ENCODE measurements around the gene SMAD6. TPM values are rescaled to one million over a fixed set of nuclear protein-coding genes. Genes with fewer than 3 reads are reported as not detected.

The SMAD6 gene
- polyA plus RNA-seq, 3 donors = 25.6 to 41.7 (median 39.7) TPM

DNA sequence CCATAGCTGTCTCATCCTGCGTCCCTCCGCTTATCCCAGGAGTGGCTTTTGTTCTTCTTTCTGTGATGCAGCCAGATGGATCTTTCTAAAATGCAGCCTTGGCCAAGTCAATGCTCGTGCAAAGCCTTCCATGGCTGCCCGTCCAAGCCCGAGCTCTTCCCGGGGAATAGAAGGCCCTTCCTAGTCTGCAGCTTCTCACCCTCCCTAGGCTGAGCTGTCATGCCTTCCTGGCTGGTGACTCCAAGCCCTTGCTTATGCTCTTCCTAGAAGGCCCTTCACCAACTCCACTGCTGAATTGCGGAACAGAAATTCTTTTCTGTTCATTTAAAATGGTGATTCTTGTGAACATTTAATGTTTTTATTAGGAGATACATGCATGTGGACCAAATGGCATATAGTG lies 95.9 kb downstream of the SMAD6 start:
- no peak for DNase-seq (ENCODE audit: extremely low read depth in 1 of 11, low read depth in 9 of 11, low spot score in 4 of 11)

DNA sequence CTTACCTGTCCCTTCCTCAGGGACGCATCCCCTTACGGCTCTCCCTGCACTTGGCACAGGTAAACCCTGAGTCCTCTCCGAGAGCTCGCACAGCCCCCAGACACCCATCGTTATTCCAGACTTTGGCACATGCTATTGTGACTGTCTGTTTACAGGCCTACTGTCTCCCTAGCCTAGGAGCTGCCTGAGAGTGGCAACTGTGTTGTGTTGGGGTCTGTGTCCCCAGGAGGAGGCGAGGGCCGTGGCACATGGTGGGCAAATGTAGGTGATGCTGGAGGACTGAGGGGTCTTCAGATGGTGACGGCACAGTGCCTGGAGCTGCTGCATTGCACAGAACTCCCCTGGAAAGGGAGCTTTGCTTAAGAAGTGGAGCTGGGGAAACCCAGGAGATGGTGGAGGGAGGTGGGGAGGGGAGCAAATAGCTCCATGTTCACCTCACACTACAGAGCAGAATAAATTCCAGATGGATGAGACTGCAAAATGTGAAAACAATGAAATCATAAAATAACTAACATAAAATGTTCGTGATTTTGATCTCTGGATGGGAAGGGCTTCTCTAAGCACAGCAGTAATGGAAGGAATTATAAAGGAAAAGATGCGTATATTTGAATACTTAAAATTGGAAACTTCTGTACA lies 96.5 kb downstream of the SMAD6 start:
- DNase-seq (ENCODE audit: extremely low read depth in 1 of 11, low read depth in 9 of 11, low spot score in 4 of 11) = no peak

DNA sequence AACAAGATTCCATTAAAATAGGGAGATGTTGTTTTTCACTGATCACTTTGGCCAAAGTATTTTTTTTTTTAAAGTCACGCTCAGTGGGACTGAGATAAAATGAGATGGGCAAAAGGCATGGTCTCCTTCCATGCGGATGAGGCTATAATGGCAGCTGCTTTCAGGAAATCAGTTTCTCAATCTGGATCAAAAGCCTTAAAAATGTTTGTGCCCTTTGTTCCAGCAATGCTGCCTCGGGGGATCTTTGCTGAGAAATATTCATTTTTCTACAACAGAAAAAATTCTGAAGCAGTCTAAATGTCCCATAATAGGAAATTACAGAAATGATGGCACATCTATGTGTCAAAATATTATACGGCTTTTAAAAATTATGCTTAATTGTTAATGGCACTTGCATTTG lies 97.2 kb downstream of the SMAD6 start:
- DNase-seq (ENCODE audit: extremely low read depth in 1 of 11, low read depth in 9 of 11, low spot score in 4 of 11) = no peak

DNA sequence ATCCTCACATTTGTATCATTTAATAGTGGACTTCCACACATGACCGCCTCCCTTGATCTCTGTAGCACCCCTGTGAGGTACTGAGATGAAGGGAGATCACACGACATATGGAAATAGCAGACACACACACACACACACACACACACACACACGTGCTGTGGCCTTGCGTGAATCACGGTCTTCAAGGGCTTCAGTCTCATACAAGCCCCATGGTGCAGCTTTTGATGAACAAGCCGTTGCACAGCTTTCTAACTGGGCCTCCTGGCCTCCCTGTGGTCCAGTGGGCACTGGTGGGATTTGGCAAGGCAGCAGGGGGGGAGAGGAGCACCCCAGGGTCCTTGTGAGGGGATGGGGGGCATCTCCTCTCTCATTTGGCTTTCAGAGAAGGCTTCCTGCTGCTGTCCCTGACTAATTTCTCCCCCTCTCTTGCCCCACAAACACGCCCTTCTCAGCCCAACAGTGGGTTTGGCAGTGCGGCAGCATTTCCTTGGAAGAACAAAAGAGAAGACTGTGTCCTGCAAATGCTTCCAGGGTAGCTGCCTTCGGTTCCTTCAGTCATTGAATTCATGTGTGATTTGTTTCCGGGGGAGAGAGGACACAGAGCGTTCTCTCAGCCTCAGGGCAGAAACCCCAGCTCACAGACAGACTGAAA lies 98.7 kb downstream of the SMAD6 start:
- DNase-seq (ENCODE audit: extremely low read depth in 1 of 11, low read depth in 9 of 11, low spot score in 4 of 11) = no peak

DNA sequence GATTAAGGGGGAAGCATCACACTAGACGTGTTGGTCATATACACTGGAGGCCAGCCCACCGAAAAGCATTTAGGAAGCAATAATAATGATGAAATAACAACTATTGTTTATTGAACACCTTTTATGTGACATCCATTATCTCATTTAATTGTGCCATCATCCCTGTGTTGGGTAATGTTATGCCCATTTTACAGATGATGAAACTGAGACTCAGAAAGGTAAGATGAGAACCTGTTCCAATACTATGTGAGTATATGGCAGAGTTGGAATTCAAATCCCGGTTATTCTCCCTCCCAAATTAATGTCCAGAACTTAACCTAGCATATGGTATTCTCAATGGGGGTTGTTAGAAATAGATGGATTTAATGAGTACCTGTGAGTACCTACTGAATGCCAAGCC lies 99.2 kb downstream of the SMAD6 start:
- DNase-seq (ENCODE audit: extremely low read depth in 1 of 11, low read depth in 9 of 11, low spot score in 4 of 11) = no peak

DNA sequence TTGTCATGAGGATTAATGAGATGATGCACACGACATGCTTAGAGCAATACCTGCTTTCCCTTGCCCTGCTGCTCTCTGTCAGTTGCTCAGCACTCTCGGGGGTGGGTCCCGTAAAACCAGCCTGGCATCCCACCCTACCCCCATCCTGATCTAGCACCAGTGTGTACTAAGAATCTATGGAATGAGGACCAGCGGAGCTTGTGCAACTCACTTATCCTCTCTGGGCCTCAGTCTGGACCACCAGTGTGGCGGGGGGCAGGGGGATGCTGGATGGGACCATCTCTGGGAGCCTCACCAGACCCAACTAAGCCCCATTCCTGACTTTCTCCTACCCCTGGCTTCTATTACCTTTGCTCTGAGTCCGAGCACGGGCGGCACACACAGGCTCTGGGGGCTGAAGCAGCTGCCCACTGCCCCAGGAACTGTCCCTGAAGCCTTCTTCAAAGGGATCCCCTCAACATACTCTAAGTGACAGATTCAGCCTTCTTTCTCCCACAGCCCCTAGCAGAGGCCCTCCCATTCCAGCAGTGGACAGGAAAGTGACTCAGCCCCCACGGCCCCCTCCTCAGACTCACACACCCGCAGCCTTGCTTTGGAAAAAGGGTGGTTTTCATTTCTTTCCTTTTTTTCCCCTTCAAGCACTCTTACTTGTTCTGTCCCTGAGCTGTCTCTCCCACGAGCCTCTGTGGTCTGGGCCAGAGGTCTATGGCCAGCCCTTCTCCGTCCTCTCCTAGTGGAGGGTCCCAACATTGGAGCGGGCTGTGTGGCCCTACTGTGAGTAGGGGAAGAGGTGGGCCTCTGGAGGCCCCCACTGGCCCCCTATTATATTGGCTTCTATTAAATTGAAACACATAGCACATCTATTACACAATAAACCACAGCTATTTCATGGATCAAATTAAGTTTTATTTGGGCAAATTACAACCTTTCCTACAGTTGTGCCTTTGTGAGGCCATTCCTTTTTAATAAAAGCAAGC lies 100.3 kb downstream of the SMAD6 start:
- no peak for DNase-seq (ENCODE audit: extremely low read depth in 1 of 11, low read depth in 9 of 11, low spot score in 4 of 11)

DNA sequence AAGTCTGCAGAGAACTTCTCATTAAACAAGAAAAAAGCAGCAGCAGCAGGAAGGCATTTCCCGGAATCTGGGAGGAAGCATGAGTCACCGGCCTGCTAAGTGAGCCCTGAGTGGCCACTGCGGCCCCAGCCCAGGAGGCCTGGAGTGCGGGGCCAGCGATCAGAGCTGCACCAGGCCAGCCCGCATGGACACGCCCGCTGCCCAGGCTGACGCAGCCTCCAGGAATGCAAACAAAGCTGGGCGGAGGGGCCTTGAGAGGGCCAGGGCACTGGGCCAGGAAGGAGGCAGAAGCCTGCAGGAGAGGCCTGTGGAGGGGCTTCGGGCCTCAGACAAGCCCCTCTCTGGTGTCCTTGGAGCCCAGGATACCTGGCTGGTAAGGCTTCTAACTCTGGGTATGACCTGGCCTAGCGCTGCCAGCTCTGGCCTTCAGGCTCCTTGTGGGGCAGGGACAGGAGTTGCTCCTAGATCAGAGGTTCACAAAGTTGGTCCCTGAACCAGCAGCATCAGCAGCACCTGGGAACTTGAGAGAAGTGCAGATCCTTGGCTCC lies 101.2 kb downstream of the SMAD6 start:
- peak in 10 of 11 donors; percentile 48 to 90 (median 83) for DNase-seq (ENCODE audit: extremely low read depth in 1 of 11, low read depth in 9 of 11, low spot score in 4 of 11)

DNA sequence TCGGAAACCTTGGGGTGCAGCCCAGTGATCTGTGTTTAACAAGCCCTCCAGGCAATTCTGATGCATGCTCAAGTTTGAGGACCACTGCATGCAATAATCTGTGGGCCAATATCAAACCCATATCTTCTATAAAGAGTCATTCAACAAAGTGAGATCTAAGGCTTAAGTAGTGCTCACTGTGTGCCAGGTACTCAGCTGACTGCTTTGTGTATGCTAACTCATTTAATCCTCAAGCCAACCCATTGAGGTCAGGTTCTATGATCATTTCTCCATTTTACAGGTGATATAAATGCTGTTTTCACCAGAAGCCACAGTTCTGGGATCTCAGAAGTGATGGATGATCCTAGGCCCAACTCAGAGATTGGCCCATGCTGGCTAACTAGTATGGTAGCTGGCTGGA lies 101.7 kb downstream of the SMAD6 start:
- no peak for DNase-seq (ENCODE audit: extremely low read depth in 1 of 11, low read depth in 9 of 11, low spot score in 4 of 11)

DNA sequence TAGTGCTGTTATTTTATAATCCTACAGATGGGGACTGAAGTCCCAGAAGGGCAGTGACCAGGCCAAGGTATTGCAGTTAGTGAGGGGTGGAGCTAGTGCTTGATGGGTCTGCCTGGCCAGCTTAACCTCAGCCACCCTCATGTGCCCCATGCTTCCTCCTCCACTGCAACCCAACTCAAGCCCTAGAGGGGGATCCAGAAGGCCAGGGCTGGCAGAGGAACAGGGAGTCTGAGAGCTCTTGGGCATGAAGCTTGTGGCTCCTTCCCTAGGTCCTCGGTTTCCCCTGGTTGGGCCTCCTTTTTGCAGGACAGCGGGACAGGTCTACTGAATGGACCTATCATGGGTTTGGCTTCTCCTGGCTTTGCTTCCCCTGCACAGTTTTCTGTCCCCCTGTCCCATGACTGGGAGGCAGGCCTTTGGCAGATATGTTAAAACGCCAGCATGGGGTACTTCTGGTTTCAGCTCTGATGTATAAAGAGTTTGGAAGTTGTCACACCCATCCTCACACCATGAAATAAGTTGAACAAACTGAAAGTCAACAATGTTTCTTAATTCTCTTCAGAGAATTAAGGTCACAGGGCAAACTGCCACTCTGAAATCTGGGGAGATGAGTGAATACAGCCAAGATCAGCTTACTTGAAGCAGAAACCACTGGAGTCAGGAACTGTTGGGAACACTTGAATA lies 103.3 kb downstream of the SMAD6 start:
- no peak for DNase-seq (ENCODE audit: extremely low read depth in 1 of 11, low read depth in 9 of 11, low spot score in 4 of 11)

DNA sequence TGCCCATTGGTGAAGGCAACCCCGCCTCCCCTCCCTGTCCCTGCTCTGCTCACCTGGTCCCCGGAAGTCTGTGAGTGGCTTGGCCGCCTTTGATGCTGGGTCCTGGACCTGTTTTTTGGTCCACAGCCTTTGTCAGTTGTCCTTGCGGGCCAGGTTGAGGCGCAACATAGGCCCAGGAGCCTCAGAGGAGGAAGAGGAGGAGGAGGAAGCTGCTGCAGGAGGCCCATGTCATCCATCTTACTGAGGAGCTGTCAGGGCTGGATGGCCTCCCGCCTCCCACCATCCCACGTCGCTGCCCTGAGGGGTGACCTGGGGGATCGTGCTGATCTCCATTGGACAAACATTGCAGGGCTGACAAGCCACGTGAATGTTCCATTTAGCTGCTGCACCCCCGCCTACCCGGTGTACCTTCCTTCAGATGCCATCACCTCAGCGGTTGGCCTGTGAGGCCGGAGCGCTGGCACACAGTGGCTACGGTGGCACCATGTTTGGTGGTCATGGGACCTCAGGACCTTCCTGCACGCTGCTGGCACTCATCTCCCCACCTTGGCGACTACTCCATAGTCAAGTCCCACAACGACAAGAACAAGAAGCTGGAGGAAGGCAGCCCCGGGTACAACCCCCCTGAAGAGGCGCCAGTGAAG lies 106.3 kb downstream of the SMAD6 start:
- no peak for DNase-seq (ENCODE audit: extremely low read depth in 1 of 11, low read depth in 9 of 11, low spot score in 4 of 11)

DNA sequence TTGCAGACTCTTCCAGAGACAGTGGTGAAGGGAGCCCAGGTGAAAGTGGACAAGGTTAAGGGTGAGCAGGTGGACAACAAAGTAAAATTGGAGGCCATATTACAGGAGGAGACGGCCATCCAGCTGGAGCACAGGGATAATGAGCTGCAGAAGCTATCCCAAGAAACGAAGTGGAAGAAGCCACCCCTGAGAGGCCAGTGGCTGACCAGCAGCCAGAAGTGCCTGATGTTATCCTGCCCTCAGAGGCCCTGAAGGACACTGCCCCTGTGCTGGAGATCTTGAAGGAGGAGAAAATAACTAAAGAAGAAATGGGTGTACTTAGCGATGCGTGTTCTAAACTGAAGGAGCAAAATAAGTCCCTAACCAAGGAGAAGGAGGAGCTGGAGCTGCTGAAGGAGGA lies 107.6 kb downstream of the SMAD6 start:
- DNase-seq (ENCODE audit: extremely low read depth in 1 of 11, low read depth in 9 of 11, low spot score in 4 of 11) = no peak

DNA sequence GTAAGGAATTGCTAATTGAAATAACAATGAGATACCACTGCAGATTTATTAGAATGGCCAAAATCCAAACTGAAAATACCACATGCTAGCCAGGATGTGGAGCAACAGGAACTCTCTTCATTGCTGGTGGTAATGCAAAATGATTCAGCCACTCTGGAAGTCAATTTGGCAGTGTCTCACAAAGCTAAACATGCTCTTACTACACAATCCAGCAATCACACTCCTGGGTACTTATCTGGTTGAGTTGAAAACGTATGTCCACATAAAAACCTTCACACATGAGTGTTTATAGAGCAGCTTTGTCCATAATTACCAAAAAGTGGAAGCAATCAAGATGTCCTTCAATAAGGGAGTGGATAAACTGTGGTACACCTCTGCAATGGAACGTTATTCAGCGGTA lies 113.3 kb downstream of the SMAD6 start:
- no peak for DNase-seq (ENCODE audit: extremely low read depth in 1 of 11, low read depth in 9 of 11, low spot score in 4 of 11)

DNA sequence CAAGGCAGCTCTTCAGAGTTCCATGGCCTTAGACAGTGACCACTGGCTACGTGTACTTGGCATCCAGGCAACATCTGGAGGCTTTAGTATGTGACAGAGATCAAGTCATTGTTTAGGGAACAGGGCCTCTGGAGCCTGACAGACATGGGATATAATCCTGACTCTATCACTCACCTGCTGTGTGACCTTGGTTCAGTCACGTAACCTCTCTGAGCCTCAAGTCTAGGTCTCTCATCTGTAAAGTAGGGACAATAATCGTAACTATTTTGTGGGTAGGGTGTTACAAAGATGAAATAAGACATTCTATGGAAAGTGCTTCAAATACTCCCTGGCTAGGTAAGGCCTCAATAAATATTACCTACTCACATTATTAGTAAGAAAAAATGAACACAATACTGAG lies 114.2 kb downstream of the SMAD6 start:
- DNase-seq (ENCODE audit: extremely low read depth in 1 of 11, low read depth in 9 of 11, low spot score in 4 of 11) = no peak

DNA sequence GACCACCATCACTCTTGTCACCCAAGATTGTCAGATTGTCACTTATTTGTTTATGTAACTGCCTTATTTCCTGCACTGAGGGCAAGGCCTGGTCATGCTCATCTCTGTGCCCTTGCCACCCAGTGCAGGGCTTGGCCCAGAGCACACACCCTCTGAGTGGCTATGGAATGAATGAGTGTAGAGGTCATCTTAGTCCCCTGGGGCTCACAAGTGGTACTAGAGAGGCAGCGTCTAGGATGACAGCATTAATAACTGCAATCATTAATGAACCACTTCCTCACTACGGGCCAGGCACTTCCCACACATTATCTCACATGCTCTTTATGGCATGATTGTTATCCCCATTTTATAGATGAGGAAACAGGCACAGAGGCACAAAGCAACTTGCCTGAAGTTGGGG lies 117.0 kb downstream of the SMAD6 start:
- DNase-seq (ENCODE audit: extremely low read depth in 1 of 11, low read depth in 9 of 11, low spot score in 4 of 11) = no peak

DNA sequence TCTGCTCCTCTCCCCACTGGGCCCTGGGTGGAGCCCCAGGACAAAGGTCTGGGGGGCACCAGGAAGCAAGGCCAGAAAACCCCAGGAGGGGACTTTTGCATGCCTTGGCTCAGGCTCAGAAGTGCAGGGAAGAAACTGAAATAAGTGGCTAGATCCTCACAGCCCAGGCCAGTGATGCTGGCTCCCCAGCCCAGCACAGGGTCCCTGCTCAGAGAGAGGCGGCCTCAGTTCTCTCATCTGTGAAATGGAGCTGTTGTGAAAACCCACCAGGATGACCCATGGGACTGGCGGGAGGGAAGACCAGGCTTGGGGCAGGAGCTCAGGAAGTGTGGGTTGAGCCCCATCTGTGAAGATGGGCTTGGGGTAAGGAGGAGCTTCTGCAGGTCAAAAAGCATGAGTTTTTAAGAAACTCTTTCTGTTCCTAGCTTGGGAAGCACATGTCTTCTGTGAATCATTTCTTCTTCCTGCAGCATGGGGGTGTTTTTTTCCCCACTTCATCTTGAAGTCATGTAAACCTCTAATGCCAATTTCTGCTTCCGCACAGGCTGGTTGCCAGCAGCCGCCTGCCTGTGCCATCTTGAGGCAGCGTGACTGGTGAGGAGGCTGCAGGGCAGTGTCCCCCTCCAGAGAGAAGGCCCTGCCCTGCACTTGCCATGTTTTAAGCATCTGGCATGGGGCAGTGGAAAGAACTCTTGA lies 118.6 kb downstream of the SMAD6 start:
- no peak for DNase-seq (ENCODE audit: extremely low read depth in 1 of 11, low read depth in 9 of 11, low spot score in 4 of 11)

DNA sequence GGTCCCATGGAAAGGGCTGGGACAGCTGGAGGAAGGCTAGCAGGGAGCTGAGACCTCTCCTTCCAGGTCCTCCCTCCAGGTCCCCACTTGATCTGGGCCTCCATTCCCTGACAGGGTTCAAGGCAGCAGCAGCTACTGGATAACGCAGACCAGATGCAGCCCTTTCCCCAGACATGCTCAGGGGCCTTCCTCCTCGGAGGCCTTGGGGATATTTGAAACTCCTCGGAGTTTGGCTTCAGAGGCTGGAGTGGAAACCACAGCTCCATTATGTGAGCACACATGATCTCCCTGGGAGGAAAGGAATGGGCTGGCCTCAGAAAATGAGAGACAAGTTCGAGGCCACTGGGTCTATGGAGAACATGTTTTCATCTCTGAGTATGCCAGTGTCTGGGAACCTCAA lies 119.3 kb downstream of the SMAD6 start:
- DNase-seq (ENCODE audit: extremely low read depth in 1 of 11, low read depth in 9 of 11, low spot score in 4 of 11) = no peak

DNA sequence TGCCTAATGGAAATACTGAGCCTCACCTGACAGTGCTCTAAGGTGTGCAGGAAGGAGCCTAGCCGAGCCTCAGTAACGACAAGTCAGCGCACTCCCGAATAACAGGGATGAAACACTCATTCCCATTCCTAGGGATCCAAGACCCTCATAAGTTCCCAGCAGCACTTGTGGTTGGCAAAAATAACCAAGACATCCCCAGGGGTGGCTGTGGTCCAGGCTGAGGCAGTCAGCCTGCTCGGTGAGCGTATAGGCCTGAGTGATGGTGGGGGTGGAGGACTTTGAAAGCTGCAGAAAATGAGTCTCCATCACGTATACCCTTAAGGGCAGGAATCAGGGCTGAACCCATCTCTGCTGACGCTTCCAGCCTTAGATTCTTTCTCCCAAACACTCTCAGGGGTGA lies 120.1 kb downstream of the SMAD6 start:
- no peak for DNase-seq (ENCODE audit: extremely low read depth in 1 of 11, low read depth in 9 of 11, low spot score in 4 of 11)

DNA sequence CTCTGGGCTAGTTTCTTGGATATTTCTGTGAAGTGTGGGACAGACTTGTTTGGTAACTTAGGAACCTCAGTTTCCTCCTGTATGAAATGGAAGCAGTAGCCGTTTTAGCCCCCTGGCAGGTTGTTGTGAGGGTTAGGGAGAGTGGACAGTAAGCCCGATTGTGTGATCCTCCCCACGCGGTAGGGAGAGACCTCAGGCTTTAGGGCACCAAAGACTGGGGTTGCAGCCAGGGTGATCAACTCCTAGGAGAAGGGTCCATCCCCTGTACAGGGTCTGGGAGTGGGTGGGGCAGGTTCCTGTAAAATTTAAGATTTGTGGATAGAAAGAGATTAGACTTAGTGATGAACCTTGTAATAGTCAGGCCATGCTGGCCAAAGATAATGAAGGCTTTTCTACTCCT lies 120.5 kb downstream of the SMAD6 start:
- DNase-seq (ENCODE audit: extremely low read depth in 1 of 11, low read depth in 9 of 11, low spot score in 4 of 11) = no peak

Measured in renal cortex interstitium (tissue), 11 donors.